OCI-LY7 (cell line): Measurements from ENCODE around the gene SAP25. TPM values are rescaled to one million over a fixed set of nuclear protein-coding genes. Genes with fewer than 3 reads are reported as not detected.

Experiments
- BruUV-seq: library from RNA; stranded (reverse); fragments of 400-500 nt; replicated peaks from 2 replicates; lab custom pipeline; 2021; lab: Mats Ljungman, UMichigan
- CTCF ChIA-PET: fragments of 300-600 bp; sonication (Branson Sonifier 250); formaldehyde crosslinking; loops from one replicate; lab custom pipeline; 2022; ENCODE audit warnings: antibody characterized with exemption; ENCODE audit not compliant: unreplicated experiment; lab: Charles Lee
- POLR2A ChIA-PET: fragments of 300-600 bp; sonication (Branson Sonifier 250); formaldehyde crosslinking; loops from one replicate; lab custom pipeline; 2022; ENCODE audit warnings: antibody characterized with exemption; lab: Charles Lee
- DNase-seq: peaks from one replicate; pipeline ENCODE4 v3.0.0-alpha.2; 2015; ENCODE audit warnings: low spot score
- H2AFZ ChIP-seq: fragments of 200-600 bp; sonication (generic), shearing (Covaris generic); 2 replicates; pipeline ENCODE4 v1.6.1; 2014; ENCODE audit warnings: mild to moderate bottlenecking, antibody characterized with exemption, low read length, moderate library complexity
- H3K27ac ChIP-seq: fragments of 200-600 bp; sonication (generic); 2 replicates; pipeline ENCODE4 v1.5.1; 2014; ENCODE audit warnings: mixed run types, low read depth, mild to moderate bottlenecking, moderate library complexity, low read length, inconsistent platforms; ENCODE audit not compliant: poor library complexity, severe bottlenecking
- H3K36me3 ChIP-seq: fragments of 200-600 bp; sonication (generic); 2 replicates; pipeline ENCODE4 v1.6.1; 2014; ENCODE audit warnings: mild to moderate bottlenecking, antibody characterized with exemption, low read length, moderate library complexity, mixed read lengths; ENCODE audit not compliant: insufficient read depth
- H3K4me1 ChIP-seq: fragments of 200-600 bp; sonication (generic); 2 replicates; pipeline ENCODE4 v1.5.1; 2014; ENCODE audit warnings: mild to moderate bottlenecking, low read length; ENCODE audit not compliant: insufficient read depth, poor library complexity, severe bottlenecking
- H3K4me2 ChIP-seq: fragments of 200-600 bp; sonication (generic); 2 replicates; pipeline ENCODE4 v1.6.1; 2014; ENCODE audit warnings: mild to moderate bottlenecking, low read length
- H3K4me3 ChIP-seq: fragments of 200-600 bp; sonication (generic); 2 replicates; pipeline ENCODE4 v1.5.1; 2014; ENCODE audit warnings: mild to moderate bottlenecking, low read depth, low read length; ENCODE audit not compliant: poor library complexity, severe bottlenecking
- H3K79me2 ChIP-seq: fragments of 200-600 bp; sonication (generic); 2 replicates; pipeline ENCODE4 v1.6.1; 2016; ENCODE audit warnings: low read depth, mild to moderate bottlenecking, low read length, moderate library complexity, mixed read lengths; ENCODE audit not compliant: insufficient read depth
- H3K9me2 ChIP-seq: fragments of 200-600 bp; sonication (generic); 2 replicates; pipeline ENCODE4 v1.6.1; 2016; ENCODE audit warnings: mild to moderate bottlenecking, low read length, mixed read lengths; ENCODE audit not compliant: insufficient read depth
- H3K9me3 ChIP-seq: fragments of 200-600 bp; sonication (generic); 2 replicates; pipeline ENCODE4 v1.6.1; 2014; ENCODE audit warnings: mild to moderate bottlenecking, mixed run types, low read length, mixed read lengths
- H4K20me1 ChIP-seq: fragments of 200-600 bp; sonication (generic); 2 replicates; pipeline ENCODE4 v1.6.1; 2014; ENCODE audit warnings: mild to moderate bottlenecking, antibody characterized with exemption, low read length, moderate library complexity, mixed read lengths; ENCODE audit not compliant: insufficient read depth
- CTCF ChIP-seq: fragments of 200-600 bp; sonication (generic); conservative IDR thresholded peaks from 2 replicates; pipeline ENCODE4 v1.5.1; 2014; ENCODE audit warnings: mild to moderate bottlenecking, antibody characterized with exemption, low read length, moderate library complexity, mixed read lengths
- EZH2phosphoT487 ChIP-seq: fragments of 200-600 bp; sonication (generic); IDR thresholded peaks from 2 replicates; pipeline ENCODE4 v1.6.1; 2018; ENCODE audit warnings: low read depth, borderline replicate concordance, mild to moderate bottlenecking, mixed run types, antibody characterized with exemption, low read length, moderate library complexity, mixed read lengths
- intact Hi-C: fragments of 100-400 bp; cut with micrococcal nuclease; formaldehyde crosslinking; loops from one replicate; pipeline ENCODE4 v1.10.0; 2022; ENCODE audit not compliant: unreplicated experiment
- total RNA-seq, 2 experiments: library from RNA; depleted of rRNA in 1 of 2; stranded (reverse); fragments of >200 nt in 1 of 2; shearing (Covaris generic) in 1 of 2; gene quantifications; 2 replicates each; pipeline ENCODE4 v1.2.3, GENCODE V29; 2014 to 2022

The SAP25 gene
- total RNA-seq, 2 experiments from 2014 or later = 1.5 to 12.7 TPM

- Histone ChIP-seq H3K27ac (no peak overlapping the region), H2AFZ (no peak overlapping the region), H3K4me1 (no peaks in the 10 kb centered on the region), H3K36me3 (no peaks in the 10 kb centered on the region), H3K9me2 (no peaks in the 10 kb centered on the region), H3K4me2 (no peak overlapping the region), H3K79me2 (no peaks in the 10 kb centered on the region), H3K4me3 (no peak overlapping the region), H3K9me3 (no peaks in the 10 kb centered on the region), H4K20me1 (no peaks in the 10 kb centered on the region)
- TF ChIP-seq EZH2phosphoT487 (no peak), CTCF (no peak)
- BruUV-seq = no TSS peak
- ChIA-PET POLR2A (interaction anchor here (0.6 to 2.2 kb wide), 2 partner anchors 10 to 13 kb away, joined by 3 to 12 read pairs; partner anchors contain the start of genes FBXO24 and LRCH4), CTCF (no interaction called here)
- intact Hi-C loops = no loop called here
- no peak for DNase-seq
Observed at GRCh38 chr7:100595188-100595587, 21.5 kb upstream of the SAP25 start.

- no peak overlapping the region for H3K4me2 ChIP-seq
- TF ChIP-seq CTCF = no peak
- TF ChIP-seq EZH2phosphoT487 = no peak
- peaks cover 4% of the 10 kb centered on the region for H3K4me1 ChIP-seq
- no peaks in the 10 kb centered on the region for H3K9me2 ChIP-seq
- intact Hi-C loops = no loop called here
- no peak for DNase-seq
- H3K36me3 ChIP-seq = no peaks in the 10 kb centered on the region
- ChIA-PET POLR2A (interaction anchor here (0.6 kb wide), 1 partner anchor 273 kb away, joined by 4 read pairs; no protein-coding TSS in a partner anchor), CTCF (no interaction called here)
- H3K9me3 ChIP-seq = no peaks in the 10 kb centered on the region
- BruUV-seq = no TSS peak
- no peaks in the 10 kb centered on the region for H4K20me1 ChIP-seq
- no peak overlapping the region for H3K27ac ChIP-seq
- H3K79me2 ChIP-seq = no peaks in the 10 kb centered on the region
- H2AFZ ChIP-seq = no peak overlapping the region
- H3K4me3 ChIP-seq = no peak overlapping the region
Observed at GRCh38 chr7:100591596-100591995, 17.9 kb upstream of the SAP25 start.

- peaks cover 5% of the 10 kb centered on the region; the same call in 1 of the 2 replicates for H3K79me2 ChIP-seq
- no TSS peak for BruUV-seq
- POLR2A ChIA-PET = interaction anchor here (0.6 to 0.7 kb wide), 2 partner anchors 9 to 27 kb away, joined by 3 to 10 read pairs; no protein-coding TSS in a partner anchor
- no peaks in the 10 kb centered on the region for H4K20me1 ChIP-seq
- H2AFZ ChIP-seq = no peak overlapping the region
- H3K27ac ChIP-seq = no peak overlapping the region
- DNase-seq = no peak
- H3K4me1 ChIP-seq = peaks cover 4% of the 10 kb centered on the region
- CTCF ChIA-PET = interaction anchor here (0.6 kb wide), 1 partner anchor 102 kb away, joined by 3 read pairs; no protein-coding TSS in a partner anchor
- intact Hi-C loops = no loop called here
- no peaks in the 10 kb centered on the region for H3K36me3 ChIP-seq
- H3K4me3 ChIP-seq = no peak overlapping the region
- no peaks in the 10 kb centered on the region for H3K9me2 ChIP-seq
- no peak for TF ChIP-seq EZH2phosphoT487
- no peaks in the 10 kb centered on the region for H3K9me3 ChIP-seq
- H3K4me2 ChIP-seq = no peak overlapping the region
Observed at GRCh38 chr7:100590077-100590737, 16.5 kb upstream of the SAP25 start.
